Endothelial cell of umbilical vein (primary cell): ENCODE measurements around the gene CAPS.

ENCODE experiments used
- EZH2 ChIP-seq: IDR thresholded peaks from 2 replicates; pipeline ENCODE4 v1.6.1; 2012; ENCODE audit warnings: borderline replicate concordance, low read depth, mild to moderate bottlenecking, moderate library complexity, low read length, inconsistent platforms; ENCODE audit not compliant: severe bottlenecking
- FOS ChIP-seq: IDR thresholded peaks from 2 replicates; pipeline ENCODE4 v1.6.1; 2011; ENCODE audit warnings: mild to moderate bottlenecking, low read length, moderate library complexity, borderline replicate concordance; ENCODE audit not compliant: insufficient read depth
- JUN ChIP-seq: IDR thresholded peaks from 2 replicates; pipeline ENCODE4 v1.6.1; 2011; ENCODE audit warnings: borderline replicate concordance, low read depth; ENCODE audit not compliant: insufficient read length, insufficient read depth
- POLR2A ChIP-seq: IDR thresholded peaks from 2 replicates; pipeline ENCODE4 v1.6.1; 2012; ENCODE audit warnings: low read depth, mild to moderate bottlenecking, control low read depth, low read length
- POLR2AphosphoS5 ChIP-seq: IDR thresholded peaks from 2 replicates; pipeline ENCODE4 v1.6.1; 2012; ENCODE audit warnings: low read depth, mild to moderate bottlenecking, control low read depth, low read length, moderate library complexity; ENCODE audit not compliant: insufficient read depth
- TF ChIP-seq, protein P1 (sequence below), 2 donors: IDR thresholded peaks; 1 replicate in 1 of 2; 2 replicates in 1 of 2; pipeline ENCODE4 v1.5.1; 2011; ENCODE audit warnings: low read length in 2 of 2, mild to moderate bottlenecking in 2 of 2, moderate library complexity in 2 of 2, control low read depth in 1 of 2, inconsistent platforms in 1 of 2, low read depth in 1 of 2; ENCODE audit not compliant: insufficient read depth in 1 of 2; ENCODE audit errors: extremely low read depth in 1 of 2

DNA sequence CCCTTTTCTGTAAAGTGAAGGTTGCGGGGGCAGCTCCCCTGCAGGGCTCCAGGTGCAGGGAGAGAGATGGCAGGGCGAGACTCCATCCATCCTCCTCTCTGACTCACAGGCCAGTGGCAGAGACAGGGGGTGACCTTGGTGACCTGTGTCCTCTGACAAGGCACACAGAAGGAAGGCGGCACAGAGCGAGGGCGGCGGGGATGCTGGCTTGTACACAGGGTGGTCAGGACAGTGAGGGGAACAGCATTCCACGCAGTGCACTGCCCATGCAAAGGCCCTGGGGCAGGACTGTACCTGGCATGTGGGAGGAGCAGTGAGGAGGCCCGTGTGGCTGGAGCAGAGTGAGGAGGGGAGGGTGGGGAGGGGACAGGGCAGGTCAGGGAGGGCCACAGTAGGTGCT is 18.2 kb upstream of the CAPS start:
- TF ChIP-seq, protein P1, sequence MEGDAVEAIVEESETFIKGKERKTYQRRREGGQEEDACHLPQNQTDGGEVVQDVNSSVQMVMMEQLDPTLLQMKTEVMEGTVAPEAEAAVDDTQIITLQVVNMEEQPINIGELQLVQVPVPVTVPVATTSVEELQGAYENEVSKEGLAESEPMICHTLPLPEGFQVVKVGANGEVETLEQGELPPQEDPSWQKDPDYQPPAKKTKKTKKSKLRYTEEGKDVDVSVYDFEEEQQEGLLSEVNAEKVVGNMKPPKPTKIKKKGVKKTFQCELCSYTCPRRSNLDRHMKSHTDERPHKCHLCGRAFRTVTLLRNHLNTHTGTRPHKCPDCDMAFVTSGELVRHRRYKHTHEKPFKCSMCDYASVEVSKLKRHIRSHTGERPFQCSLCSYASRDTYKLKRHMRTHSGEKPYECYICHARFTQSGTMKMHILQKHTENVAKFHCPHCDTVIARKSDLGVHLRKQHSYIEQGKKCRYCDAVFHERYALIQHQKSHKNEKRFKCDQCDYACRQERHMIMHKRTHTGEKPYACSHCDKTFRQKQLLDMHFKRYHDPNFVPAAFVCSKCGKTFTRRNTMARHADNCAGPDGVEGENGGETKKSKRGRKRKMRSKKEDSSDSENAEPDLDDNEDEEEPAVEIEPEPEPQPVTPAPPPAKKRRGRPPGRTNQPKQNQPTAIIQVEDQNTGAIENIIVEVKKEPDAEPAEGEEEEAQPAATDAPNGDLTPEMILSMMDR (IDR thresholded peaks at IDR 0.05; ENCODE audit: extremely low read depth in 1 of 2, insufficient read depth in 1 of 2, low read depth in 1 of 2, low read length in 2 of 2) = no peak
- TF ChIP-seq EZH2 (no peak), POLR2A (no peak), JUN (no peak), POLR2AphosphoS5 (no peak), FOS (no peak)
